Thyroid gland (tissue), 4 donors: ENCODE data around the gene PPARGC1A. TPM values are rescaled to one million over a fixed set of nuclear protein-coding genes. Genes with fewer than 3 reads are reported as not detected.

Source experiments
- DNase-seq, 2 donors: peaks; one replicate each; pipeline ENCODE4 v3.0.0-alpha.2; 2019
- H3K27ac ChIP-seq, 3 donors: fragments of 200-600 bp; sonication (generic); 1 replicate in 2 of 3; 2 replicates in 1 of 3; pipeline ENCODE4 v1.5.1; 2016 to 2019; ENCODE audit warnings: mild to moderate bottlenecking in 1 of 3, moderate library complexity in 1 of 3
- H3K27me3 ChIP-seq: fragments of 200-600 bp; sonication (generic); one replicate; pipeline ENCODE4 v1.5.1; 2019
- H3K36me3 ChIP-seq, 2 donors: fragments of 200-600 bp; sonication (generic); one replicate each; pipeline ENCODE4 v1.5.1; 2016 to 2019
- H3K4me1 ChIP-seq, 2 donors: fragments of 200-600 bp; sonication (generic); one replicate each; pipeline ENCODE4 v1.5.1; 2017 to 2019
- H3K4me3 ChIP-seq, 3 donors: fragments of 200-600 bp; sonication (generic); replicated peaks in 1 of 3; 1 replicate in 2 of 3; 2 replicates in 1 of 3; pipeline ENCODE4 v1.5.1; 2016; ENCODE audit warnings: mild to moderate bottlenecking in 1 of 3
- H3K9me3 ChIP-seq: fragments of 200-600 bp; sonication (generic); one replicate; pipeline ENCODE4 v1.5.1; 2017
- POLR2A ChIP-seq, 2 donors: fragments of 450-650 bp; IDR thresholded peaks; one replicate each; pipeline ENCODE4 v1.6.1; 2017; ENCODE audit warnings: antibody characterized with exemption in 2 of 2, mild to moderate bottlenecking in 2 of 2, moderate library complexity in 1 of 2
- WGBS, 2 donors: methylation state at CpG; one replicate each; pipeline ENCODE4 v1.1.5; 2017; 5-methylcytosine and 5-hydroxymethylcytosine counted together
- intact Hi-C: fragments of 100-400 bp; cut with DNase I; formaldehyde crosslinking; loops from one replicate; pipeline ENCODE4 v1.15.1; 2023
- total RNA-seq, 4 donors: library from RNA; depleted of rRNA; stranded (reverse); fragments of >200 nt; gene quantifications; one replicate each; pipeline ENCODE4 v1.2.3, GENCODE V29; 2016
- TF ChIP-seq, protein P1 (sequence below), 6 experiments: fragments of 200-600 bp in 3 of 6; fragments of 450-650 bp in 3 of 6; sonication (generic) in 3 of 6; IDR thresholded peaks; one replicate each; pipeline ENCODE4 v1.5.1; 2016 to 2019; ENCODE audit warnings: antibody characterized with exemption in 6 of 6, mild to moderate bottlenecking in 2 of 6, inconsistent platforms in 1 of 6, moderate library complexity in 1 of 6

PPARGC1A gene
- total RNA-seq, 4 donors from 2014 or later, result 58.5 to 128 (median 96.2) TPM

DNA sequence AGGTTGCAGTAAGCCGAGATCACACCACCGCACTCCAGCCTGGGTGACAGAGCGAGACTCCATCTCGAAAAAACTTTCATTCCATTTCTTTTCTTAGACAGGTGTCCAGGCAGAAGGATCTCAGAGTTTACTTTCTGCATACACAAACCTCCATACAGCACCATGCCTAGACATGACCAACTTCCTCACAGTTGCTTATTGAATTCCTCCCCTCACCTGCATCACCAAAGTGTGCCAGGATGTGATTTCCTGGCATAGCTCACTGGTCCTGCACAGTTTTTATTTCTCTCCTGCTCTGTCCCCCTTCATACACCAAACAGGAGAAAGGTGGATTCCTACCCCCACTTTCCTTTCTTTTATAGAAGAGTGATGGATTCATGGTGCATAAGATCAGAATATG is 34.7 kb upstream of the PPARGC1A start:
- no peak overlapping the region for H3K4me3 ChIP-seq
- intact Hi-C loops, result no loop called here
- no peaks in the 10 kb centered on the region for H3K27me3 ChIP-seq
- TF ChIP-seq, protein P1, sequence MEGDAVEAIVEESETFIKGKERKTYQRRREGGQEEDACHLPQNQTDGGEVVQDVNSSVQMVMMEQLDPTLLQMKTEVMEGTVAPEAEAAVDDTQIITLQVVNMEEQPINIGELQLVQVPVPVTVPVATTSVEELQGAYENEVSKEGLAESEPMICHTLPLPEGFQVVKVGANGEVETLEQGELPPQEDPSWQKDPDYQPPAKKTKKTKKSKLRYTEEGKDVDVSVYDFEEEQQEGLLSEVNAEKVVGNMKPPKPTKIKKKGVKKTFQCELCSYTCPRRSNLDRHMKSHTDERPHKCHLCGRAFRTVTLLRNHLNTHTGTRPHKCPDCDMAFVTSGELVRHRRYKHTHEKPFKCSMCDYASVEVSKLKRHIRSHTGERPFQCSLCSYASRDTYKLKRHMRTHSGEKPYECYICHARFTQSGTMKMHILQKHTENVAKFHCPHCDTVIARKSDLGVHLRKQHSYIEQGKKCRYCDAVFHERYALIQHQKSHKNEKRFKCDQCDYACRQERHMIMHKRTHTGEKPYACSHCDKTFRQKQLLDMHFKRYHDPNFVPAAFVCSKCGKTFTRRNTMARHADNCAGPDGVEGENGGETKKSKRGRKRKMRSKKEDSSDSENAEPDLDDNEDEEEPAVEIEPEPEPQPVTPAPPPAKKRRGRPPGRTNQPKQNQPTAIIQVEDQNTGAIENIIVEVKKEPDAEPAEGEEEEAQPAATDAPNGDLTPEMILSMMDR (IDR thresholded peaks at IDR 0.05), result no peak
- no peak for TF ChIP-seq POLR2A (IDR thresholded peaks at IDR 0.05)
- H3K36me3 ChIP-seq, result no peaks in the 10 kb centered on the region
- H3K27ac ChIP-seq, result no peak overlapping the region
- peaks cover 0 to 7% of the 10 kb centered on the region in 2 donors for H3K4me1 ChIP-seq
- H3K9me3 ChIP-seq, result no peaks in the 10 kb centered on the region
- 96 to 98% methylated on average over 4 of the region's 4 CpGs for WGBS, 2 donors
- DNase-seq, result no peak

DNA sequence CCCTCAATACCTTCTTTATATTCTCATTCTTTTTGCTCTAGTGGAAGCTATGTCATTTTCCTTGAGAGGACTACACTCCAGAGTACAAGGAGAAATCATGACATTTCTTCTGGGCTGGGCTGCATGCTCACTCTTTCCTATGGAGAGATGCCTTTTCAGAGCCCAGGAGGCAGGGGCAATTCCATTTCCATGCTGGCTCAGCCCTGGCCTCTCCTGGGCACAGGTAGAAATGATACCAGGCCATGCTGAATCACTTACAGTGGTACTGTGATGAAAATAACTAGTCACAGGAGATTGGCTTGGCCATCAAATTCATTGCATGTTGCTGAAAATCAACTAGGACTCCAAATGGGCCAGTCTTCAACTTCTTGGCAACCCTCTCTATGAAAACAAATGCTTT is 34.0 kb upstream of the PPARGC1A start:
- H3K9me3 ChIP-seq, result no peaks in the 10 kb centered on the region
- H3K27me3 ChIP-seq, result no peaks in the 10 kb centered on the region
- no peaks in the 10 kb centered on the region for H3K36me3 ChIP-seq
- TF ChIP-seq, protein P1 (IDR thresholded peaks at IDR 0.05), result peak in 1 of 6 experiments; percentile 12
- no peak for TF ChIP-seq POLR2A (IDR thresholded peaks at IDR 0.05)
- H3K4me3 ChIP-seq, result no peak overlapping the region
- H3K4me1 ChIP-seq, result peaks cover 0 to 7% of the 10 kb centered on the region in 2 donors
- DNase-seq, result no peak
- H3K27ac ChIP-seq, result no peak overlapping the region
- intact Hi-C loops, result no loop called here

DNA sequence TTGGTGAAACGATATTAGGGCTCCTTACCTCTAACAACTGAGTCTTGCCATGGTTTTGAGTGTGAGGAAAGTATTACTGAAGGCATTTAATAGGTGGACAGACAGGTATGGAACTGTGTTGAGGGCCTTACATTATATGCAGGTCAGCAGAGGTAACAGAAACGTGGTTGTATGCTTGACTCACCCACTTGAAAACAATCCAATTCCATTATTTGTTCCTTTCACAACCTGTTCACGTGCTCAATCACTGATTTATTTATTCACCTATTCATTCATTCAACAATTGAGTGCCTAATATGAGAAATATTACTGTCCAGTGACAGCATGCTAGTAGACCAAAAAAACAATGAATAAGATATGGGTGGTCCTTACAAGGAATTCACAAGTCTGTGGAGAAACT is 33.3 kb upstream of the PPARGC1A start:
- H3K4me3 ChIP-seq, result no peak overlapping the region
- no peaks in the 10 kb centered on the region for H3K36me3 ChIP-seq
- H3K27ac ChIP-seq, result no peak overlapping the region
- no peaks in the 10 kb centered on the region for H3K27me3 ChIP-seq
- TF ChIP-seq, protein P1 (IDR thresholded peaks at IDR 0.05), result no peak
- TF ChIP-seq POLR2A (IDR thresholded peaks at IDR 0.05), result no peak
- 46 to 64% methylated on average over 3 of the region's 3 CpGs for WGBS, 2 donors
- DNase-seq, result no peak
- intact Hi-C loops, result no loop called here
- H3K9me3 ChIP-seq, result no peaks in the 10 kb centered on the region
- peaks cover 0 to 7% of the 10 kb centered on the region in 2 donors for H3K4me1 ChIP-seq

DNA sequence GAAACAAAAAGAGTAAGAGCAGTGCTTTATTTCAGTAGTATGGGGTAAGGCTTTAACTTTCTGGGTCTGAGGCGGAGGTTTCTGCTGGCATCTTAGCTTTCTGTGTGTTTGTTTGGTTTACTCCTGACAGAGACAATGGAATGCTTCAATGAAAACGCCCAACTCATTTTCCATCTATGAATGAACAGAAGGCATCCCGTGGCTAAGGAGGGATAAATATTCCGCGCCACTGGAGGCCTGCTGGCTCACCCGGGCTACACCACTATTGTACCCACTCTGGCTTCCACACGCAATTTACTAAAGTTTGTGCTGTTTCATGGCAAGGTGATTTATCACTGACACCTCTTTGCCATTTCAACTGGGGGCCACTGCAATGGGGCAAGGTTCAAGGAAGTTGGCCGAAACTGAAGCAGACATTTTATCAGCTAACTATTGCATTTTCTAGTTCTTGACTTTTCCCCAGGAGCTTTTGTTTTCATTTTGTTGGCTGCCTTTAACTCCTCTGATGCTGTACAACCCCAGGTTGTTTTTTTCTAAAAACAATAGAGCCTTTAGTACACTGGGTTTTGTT is 32.8 kb upstream of the PPARGC1A start:
- intact Hi-C loops, result no loop called here
- H3K9me3 ChIP-seq, result no peaks in the 10 kb centered on the region
- H3K4me3 ChIP-seq, result no peak overlapping the region
- H3K27ac ChIP-seq, result no peak overlapping the region
- H3K4me1 ChIP-seq, result peaks cover 0 to 7% of the 10 kb centered on the region in 2 donors
- no peak for DNase-seq
- H3K27me3 ChIP-seq, result no peaks in the 10 kb centered on the region
- no peaks in the 10 kb centered on the region for H3K36me3 ChIP-seq
- TF ChIP-seq, protein P1 (IDR thresholded peaks at IDR 0.05), result no peak
- no peak for TF ChIP-seq POLR2A (IDR thresholded peaks at IDR 0.05)
- 86 to 88% methylated on average over 8 of the region's 8 CpGs for WGBS, 2 donors

DNA sequence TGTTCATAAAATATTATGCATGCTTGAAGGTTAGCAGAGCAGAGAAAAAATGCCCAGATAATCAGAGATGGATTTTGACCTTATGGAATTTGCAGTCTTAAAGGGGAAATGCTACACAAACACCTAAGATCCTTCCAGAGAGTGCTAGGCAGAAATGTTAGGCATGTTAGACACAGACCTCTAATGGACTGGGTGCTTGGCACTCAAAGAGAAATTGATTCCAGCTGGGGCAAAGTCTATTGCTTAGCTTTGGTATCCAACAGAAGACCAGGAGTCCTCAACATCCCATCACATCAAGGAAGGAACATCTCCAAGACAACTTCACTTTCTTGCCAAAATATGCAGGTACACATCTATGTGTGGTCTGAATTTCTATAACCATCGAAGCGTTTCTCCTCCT is 32.2 kb upstream of the PPARGC1A start:
- Histone ChIP-seq H3K4me1 (peaks cover 0 to 7% of the 10 kb centered on the region in 2 donors), H3K27ac (no peak overlapping the region), H3K27me3 (no peaks in the 10 kb centered on the region), H3K4me3 (no peak overlapping the region), H3K9me3 (no peaks in the 10 kb centered on the region), H3K36me3 (no peaks in the 10 kb centered on the region)
- no peak for TF ChIP-seq POLR2A (IDR thresholded peaks at IDR 0.05)
- TF ChIP-seq, protein P1 (IDR thresholded peaks at IDR 0.05), result no peak
- DNase-seq, result no peak
- 95 to 100% methylated on average over 2 of the region's 2 CpGs for WGBS, 2 donors
- intact Hi-C loops, result no loop called here
